ENCODE data around the gene ZBTB18. TPM values are rescaled to one million over a fixed set of nuclear protein-coding genes. Genes with fewer than 3 reads are reported as not detected.

ZBTB18 gene
- total and polyA plus RNA-seq, 2 donors (not counting 1 experiment from before 2014, with no cell fraction given): 38.4 to 130 TPM

DNA sequence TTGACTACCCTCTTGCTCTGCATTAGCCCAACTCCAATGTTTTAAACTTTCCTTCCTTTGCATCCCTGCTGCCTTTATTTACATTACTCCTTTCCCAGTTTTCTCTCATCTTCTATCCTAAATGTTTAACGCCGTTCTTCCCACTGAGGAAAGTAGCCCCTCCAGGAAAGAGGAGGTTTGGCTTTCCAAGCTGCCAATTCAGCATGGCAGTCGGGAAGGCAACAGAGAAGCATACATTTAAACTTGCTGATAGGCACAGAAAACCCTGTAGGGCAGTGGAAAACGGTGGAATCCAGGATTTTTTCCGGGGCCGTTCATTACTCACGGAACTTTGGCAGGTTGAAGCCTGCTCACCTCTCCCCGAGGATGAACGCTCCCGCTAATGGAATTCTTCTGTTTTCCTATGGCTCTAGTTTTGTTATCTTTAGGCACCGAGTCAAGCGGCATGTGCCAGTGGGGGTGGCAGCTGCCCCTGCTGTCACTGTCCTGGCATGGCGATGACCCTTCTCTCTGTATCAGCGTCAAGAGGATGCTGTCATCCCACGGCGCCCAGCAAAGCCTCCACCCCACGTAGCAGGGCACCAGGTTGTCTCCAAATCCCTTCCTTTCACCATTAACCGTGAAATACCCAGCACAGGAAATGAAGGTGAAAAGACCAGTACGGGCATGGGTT is 48.3 kb downstream of the ZBTB18 start:
- peaks cover 0 to 2% (median 0%) of the 10 kb centered on the region in 3 donors for H3K9me3 ChIP-seq (ENCODE audit: control extremely low read depth in 1 of 3, control insufficient read depth in 2 of 3, insufficient read depth in 1 of 3, low read length in 2 of 3)
- 88% methylated on average over 17 of the region's 19 CpGs for WGBS (ENCODE audit: insufficient coverage)
- no peak overlapping the region for H2AFZ ChIP-seq (ENCODE audit: insufficient read depth, low read depth, low read length, poor library complexity, severe bottlenecking)
- ChIA-PET CTCF (no interaction called here), POLR2A (no interaction called here)
- ATAC-seq (ENCODE audit: low read depth) (no peak), DNase-seq (no peak)
- no peak overlapping the region for H3K27ac ChIP-seq (ENCODE audit: low read length in 2 of 2)
- no peaks in the 10 kb centered on the region for H4K20me1 ChIP-seq (ENCODE audit: control insufficient read depth, insufficient read depth, low read length, poor library complexity, severe bottlenecking)
- Mint-ChIP-seq H3K4me3 (no peak overlapping the region), H3K9me3 (ENCODE audit: insufficient read depth) (no peaks in the 10 kb centered on the region), H3K27ac (no peak overlapping the region), H3K27me3 (peaks cover 36% of the 10 kb centered on the region), H3K4me1 (peaks cover 14% of the 10 kb centered on the region)
- no peak overlapping the region for H3K4me2 ChIP-seq (replicated peaks; ENCODE audit: low read depth, low read length, poor library complexity, severe bottlenecking)
- TF ChIP-seq, protein P1, sequence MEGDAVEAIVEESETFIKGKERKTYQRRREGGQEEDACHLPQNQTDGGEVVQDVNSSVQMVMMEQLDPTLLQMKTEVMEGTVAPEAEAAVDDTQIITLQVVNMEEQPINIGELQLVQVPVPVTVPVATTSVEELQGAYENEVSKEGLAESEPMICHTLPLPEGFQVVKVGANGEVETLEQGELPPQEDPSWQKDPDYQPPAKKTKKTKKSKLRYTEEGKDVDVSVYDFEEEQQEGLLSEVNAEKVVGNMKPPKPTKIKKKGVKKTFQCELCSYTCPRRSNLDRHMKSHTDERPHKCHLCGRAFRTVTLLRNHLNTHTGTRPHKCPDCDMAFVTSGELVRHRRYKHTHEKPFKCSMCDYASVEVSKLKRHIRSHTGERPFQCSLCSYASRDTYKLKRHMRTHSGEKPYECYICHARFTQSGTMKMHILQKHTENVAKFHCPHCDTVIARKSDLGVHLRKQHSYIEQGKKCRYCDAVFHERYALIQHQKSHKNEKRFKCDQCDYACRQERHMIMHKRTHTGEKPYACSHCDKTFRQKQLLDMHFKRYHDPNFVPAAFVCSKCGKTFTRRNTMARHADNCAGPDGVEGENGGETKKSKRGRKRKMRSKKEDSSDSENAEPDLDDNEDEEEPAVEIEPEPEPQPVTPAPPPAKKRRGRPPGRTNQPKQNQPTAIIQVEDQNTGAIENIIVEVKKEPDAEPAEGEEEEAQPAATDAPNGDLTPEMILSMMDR (IDR thresholded peaks at IDR 0.05): no peak
- H3K27me3 ChIP-seq (replicated peaks in 1 of 4; ENCODE audit: control extremely low read depth in 1 of 4, control insufficient read depth in 3 of 4, insufficient read depth in 4 of 4, low read length in 3 of 4): peaks cover 0 to 8% (median 4%) of the 10 kb centered on the region in 4 experiments
- H3K4me1 ChIP-seq (ENCODE audit: control insufficient read depth in 2 of 2, insufficient read depth in 2 of 2, low read length in 2 of 2): peaks cover 8 to 12% of the 10 kb centered on the region in 2 donors
- H3K9ac ChIP-seq (ENCODE audit: low read length): no peak overlapping the region
- intact Hi-C loops (cut with micrococcal nuclease): no loop called here
- H3K4me3 ChIP-seq (ENCODE audit: control extremely low read depth in 1 of 5, extremely low read depth in 1 of 5, insufficient read depth in 1 of 5, low read depth in 2 of 5, low read length in 4 of 5): no peak overlapping the region
- no peaks in the 10 kb centered on the region for H3K79me2 ChIP-seq (ENCODE audit: control insufficient read depth, insufficient read depth, low read length)
- no peaks in the 10 kb centered on the region for H3K36me3 ChIP-seq (replicated peaks in 1 of 2; ENCODE audit: control extremely low read depth in 1 of 2, control insufficient read depth in 1 of 2, extremely low read depth in 1 of 2, insufficient read depth in 2 of 2, low read length in 1 of 2)

DNA sequence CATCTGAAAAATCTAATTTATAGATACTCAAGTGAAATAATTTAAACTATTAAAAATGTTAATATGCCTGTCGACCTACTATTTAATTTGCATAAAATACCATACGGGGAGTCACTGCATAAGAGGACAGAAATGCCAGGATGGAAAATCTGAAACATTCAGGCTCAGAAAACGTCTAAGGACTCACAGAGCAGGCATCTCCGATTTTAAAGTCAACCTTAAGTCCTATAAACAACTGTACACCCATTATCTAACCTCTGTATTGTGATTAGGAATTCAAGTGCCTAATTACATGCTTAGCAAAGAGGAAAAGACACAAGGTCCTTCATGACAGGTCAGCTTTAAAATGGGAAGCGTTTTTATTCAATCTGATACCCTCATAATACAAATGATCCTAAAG is 49.2 kb downstream of the ZBTB18 start:
- no peak overlapping the region for H3K4me3 Mint-ChIP-seq
- peaks cover 0 to 2% (median 0%) of the 10 kb centered on the region in 3 donors for H3K9me3 ChIP-seq (ENCODE audit: control extremely low read depth in 1 of 3, control insufficient read depth in 2 of 3, insufficient read depth in 1 of 3, low read length in 2 of 3)
- H3K36me3 ChIP-seq (replicated peaks in 1 of 2; ENCODE audit: control extremely low read depth in 1 of 2, control insufficient read depth in 1 of 2, extremely low read depth in 1 of 2, insufficient read depth in 2 of 2, low read length in 1 of 2): no peaks in the 10 kb centered on the region
- no peak for ATAC-seq (ENCODE audit: low read depth)
- H2AFZ ChIP-seq (ENCODE audit: insufficient read depth, low read depth, low read length, poor library complexity, severe bottlenecking): no peak overlapping the region
- peak overlapping the region; percentile 45 for H3K4me2 ChIP-seq (replicated peaks; ENCODE audit: low read depth, low read length, poor library complexity, severe bottlenecking)
- ChIA-PET CTCF (no interaction called here), POLR2A (no interaction called here)
- H4K20me1 ChIP-seq (ENCODE audit: control insufficient read depth, insufficient read depth, low read length, poor library complexity, severe bottlenecking): no peaks in the 10 kb centered on the region
- no peaks in the 10 kb centered on the region for H3K79me2 ChIP-seq (ENCODE audit: control insufficient read depth, insufficient read depth, low read length)
- no peaks in the 10 kb centered on the region for H3K9me3 Mint-ChIP-seq (ENCODE audit: insufficient read depth)
- TF ChIP-seq EZH2 (IDR thresholded peaks at IDR 0.05; ENCODE audit: borderline replicate concordance, insufficient read depth, low read depth, low read length, poor library complexity, severe bottlenecking): no peak
- TF ChIP-seq, protein P1 (IDR thresholded peaks at IDR 0.05): no peak
- H3K27ac ChIP-seq (ENCODE audit: low read length in 2 of 2): no peak overlapping the region
- no peak overlapping the region for H3K9ac ChIP-seq (ENCODE audit: low read length)
- H3K27me3 ChIP-seq (replicated peaks in 1 of 4; ENCODE audit: control extremely low read depth in 1 of 4, control insufficient read depth in 3 of 4, insufficient read depth in 4 of 4, low read length in 3 of 4): peaks cover 0 to 8% (median 4%) of the 10 kb centered on the region in 4 experiments
- no peak overlapping the region for H3K27ac Mint-ChIP-seq
- peaks cover 8 to 12% of the 10 kb centered on the region in 2 donors for H3K4me1 ChIP-seq (ENCODE audit: control insufficient read depth in 2 of 2, insufficient read depth in 2 of 2, low read length in 2 of 2)
- H3K4me3 ChIP-seq (ENCODE audit: control extremely low read depth in 1 of 5, extremely low read depth in 1 of 5, insufficient read depth in 1 of 5, low read depth in 2 of 5, low read length in 4 of 5): no peak overlapping the region
- WGBS (ENCODE audit: insufficient coverage): no CpG with 5 or more reads among the region's 5 CpGs
- H3K27me3 Mint-ChIP-seq: peaks cover 43% of the 10 kb centered on the region
- H3K4me1 Mint-ChIP-seq: peaks cover 14% of the 10 kb centered on the region
- intact Hi-C loops (cut with micrococcal nuclease): loop anchor here (10.0 kb wide), 1 partner anchor 45 kb away; the partner anchor contains the start of gene ZBTB18
- no peak for DNase-seq

Measured in B cell (primary cell).